Measurements from ENCODE around the gene CHN1. TPM values are rescaled to one million over a fixed set of nuclear protein-coding genes. Genes with fewer than 3 reads are reported as not detected.

CHN1 gene
- polyA plus RNA-seq, 4 donors = 18.4 to 29.8 (median 28.1) TPM

GRCh38 chr2:174776223-174776622 is 229.0 kb downstream of the CHN1 start:
- no peak for DNase-seq (ENCODE audit: low read depth in 4 of 4, low spot score in 3 of 4)

DNA sequence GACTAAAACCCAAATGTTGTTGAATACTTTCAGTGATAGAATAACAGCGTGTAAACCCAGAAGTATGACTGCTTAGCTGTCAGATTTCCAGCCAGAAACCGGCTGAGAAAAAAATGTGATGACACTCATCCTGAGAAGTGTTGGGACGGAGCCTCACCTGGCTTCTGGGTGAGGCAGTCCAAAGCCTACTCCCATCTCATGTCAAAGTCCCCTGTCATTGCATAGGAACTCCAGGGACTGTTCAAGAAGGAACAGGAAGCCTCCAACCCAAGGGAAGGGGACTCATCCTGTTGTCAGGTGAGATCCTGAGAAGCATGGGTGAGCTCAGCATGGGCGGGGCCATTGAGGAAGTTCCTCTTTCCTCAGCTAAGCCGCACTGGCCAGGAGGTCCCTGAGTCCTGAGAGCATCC is 229.6 kb downstream of the CHN1 start:
- no peak for DNase-seq (ENCODE audit: low read depth in 4 of 4, low spot score in 3 of 4)

GRCh38 chr2:174774886-174775285 is 230.3 kb downstream of the CHN1 start:
- no peak for DNase-seq (ENCODE audit: low read depth in 4 of 4, low spot score in 3 of 4)

DNA sequence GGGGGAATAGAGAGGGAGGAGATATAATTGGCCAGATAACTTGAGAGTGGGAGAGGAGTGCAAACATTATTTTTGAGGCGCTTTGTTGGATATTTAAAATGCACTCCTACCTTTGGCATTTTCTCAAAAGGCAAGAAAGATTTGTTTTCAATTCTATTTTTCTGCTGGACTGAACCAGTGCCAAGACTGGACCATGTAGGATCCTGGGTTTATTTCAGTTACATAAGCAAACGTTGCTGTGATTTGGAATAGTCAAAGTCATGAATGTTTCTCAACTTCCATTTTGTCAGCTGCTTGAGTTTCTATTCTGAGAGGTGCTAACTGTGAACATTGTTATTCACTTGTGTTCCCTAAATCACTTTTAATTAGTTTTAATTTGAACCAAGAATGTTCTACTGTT is 232.0 kb downstream of the CHN1 start:
- DNase-seq (ENCODE audit: low read depth in 4 of 4, low spot score in 3 of 4) = no peak

GRCh38 chr2:174772472-174772801 is 232.7 kb downstream of the CHN1 start:
- DNase-seq (ENCODE audit: low read depth in 4 of 4, low spot score in 3 of 4) = no peak

- DNase-seq (ENCODE audit: low read depth in 4 of 4, low spot score in 3 of 4) = peak in 2 of 4 donors; percentile 54 to 55
These were observed 233.3 kb downstream of the CHN1 start for GRCh38 chr2:174771631-174772471.

DNA sequence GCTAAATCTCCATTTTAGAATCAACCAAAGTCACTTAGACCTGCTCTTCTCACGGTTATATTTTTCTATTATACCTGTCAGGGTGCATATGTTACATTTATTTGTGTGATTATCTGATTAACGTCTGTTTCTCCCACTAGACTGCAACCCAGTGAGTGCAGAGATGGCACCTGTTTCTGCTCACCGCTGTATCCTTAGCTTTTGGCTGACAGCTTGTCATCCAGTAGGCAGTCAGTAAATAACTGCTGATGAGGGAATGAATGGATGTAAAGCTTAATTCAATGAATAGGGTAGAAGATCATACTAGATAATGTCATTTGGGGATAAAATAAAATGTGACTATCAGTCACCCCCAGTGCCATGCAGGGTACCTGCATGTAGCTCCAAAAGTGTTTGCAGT is 234.0 kb downstream of the CHN1 start:
- no peak for DNase-seq (ENCODE audit: low read depth in 4 of 4, low spot score in 3 of 4)

DNA sequence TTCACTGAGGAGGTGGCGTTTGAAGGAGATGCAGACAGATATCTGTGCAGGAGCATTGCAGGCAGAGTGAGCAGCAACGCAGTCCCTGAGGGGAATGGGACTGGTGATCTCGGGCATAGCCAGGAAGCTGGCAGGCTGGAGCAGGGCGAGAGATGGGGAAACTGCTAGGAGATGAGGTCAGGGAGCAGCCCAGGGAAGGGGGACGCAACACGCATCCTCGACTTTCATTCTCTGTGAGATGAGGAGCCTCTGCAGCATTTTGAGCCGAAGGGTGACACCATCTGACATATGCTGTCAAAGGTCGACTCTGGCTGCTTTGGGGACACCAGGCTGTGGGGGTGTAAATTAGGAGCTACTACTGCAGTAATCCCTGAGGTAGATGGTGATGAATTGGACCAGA is 236.6 kb downstream of the CHN1 start:
- no peak for DNase-seq (ENCODE audit: low read depth in 4 of 4, low spot score in 3 of 4)

GRCh38 chr2:174766271-174766670 is 238.9 kb downstream of the CHN1 start:
- no peak for DNase-seq (ENCODE audit: low read depth in 4 of 4, low spot score in 3 of 4)

GRCh38 chr2:174765576-174765975 is 239.6 kb downstream of the CHN1 start:
- no peak for DNase-seq (ENCODE audit: low read depth in 4 of 4, low spot score in 3 of 4)

- no peak for DNase-seq (ENCODE audit: low read depth in 4 of 4, low spot score in 3 of 4)
These were observed 240.6 kb downstream of the CHN1 start, which contains the start of gene CHRNA1 for GRCh38 chr2:174764280-174765255. CHRNA1 (minus strand) TSS chr2:174764472; CDS start chr2:174764394, 78 bp downstream.

- DNase-seq (ENCODE audit: low read depth in 4 of 4, low spot score in 3 of 4) = no peak
These were observed 241.4 kb downstream of the CHN1 start for GRCh38 chr2:174763780-174764179.

DNA sequence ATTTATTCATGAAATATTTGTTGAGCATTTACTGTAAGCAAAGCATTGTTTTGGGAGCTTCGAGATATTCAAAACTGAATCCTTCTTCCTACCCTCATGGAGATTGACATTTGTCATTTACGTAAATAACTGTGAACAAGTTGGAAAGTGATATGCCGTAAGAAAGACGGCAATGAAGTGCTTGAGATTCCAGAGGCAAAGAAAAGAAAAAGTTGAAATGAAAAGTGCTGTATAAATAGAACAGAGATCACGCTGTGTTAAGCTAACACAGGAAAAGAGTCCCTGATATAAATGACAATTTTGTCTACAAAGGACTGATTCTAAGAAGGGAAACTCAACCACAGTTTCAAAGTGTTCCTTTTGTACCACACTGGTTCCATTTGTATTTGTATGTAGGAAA is 242.7 kb downstream of the CHN1 start:
- no peak for DNase-seq (ENCODE audit: low read depth in 4 of 4, low spot score in 3 of 4)

- no peak for DNase-seq (ENCODE audit: low read depth in 4 of 4, low spot score in 3 of 4)
These were observed 243.3 kb downstream of the CHN1 start for GRCh38 chr2:174761837-174762236.

DNA sequence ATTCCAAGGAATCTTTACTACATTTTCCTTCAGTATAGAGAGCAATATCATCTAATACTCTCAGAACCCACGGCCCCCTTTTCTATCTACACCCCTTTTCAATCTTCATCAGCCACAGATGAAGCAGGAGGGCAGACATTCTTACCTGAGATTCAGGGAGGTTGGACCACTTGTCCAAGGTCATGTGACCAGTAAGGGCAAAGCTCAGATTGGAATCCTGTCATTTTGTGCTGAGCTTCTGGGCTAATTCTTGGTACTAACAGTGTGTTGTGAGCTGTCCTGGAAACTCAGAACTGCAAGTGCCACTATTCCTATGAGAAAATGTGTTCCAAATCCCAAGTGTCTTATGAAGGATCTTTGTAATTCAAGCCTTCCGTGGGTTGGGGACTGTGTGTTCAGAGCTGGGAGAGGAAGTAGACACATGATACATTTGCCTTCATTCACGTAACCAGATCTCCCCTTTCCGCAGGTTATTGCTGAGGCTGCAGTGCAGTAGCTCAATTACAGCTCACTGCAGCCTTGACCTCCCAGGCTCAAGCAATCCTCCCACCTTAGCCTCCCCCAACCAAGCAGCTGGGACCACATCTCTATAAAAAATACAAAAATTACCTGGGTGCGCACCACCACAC is 244.2 kb downstream of the CHN1 start:
- no peak for DNase-seq (ENCODE audit: low read depth in 4 of 4, low spot score in 3 of 4)

GRCh38 chr2:174759381-174760065 is 245.7 kb downstream of the CHN1 start:
- no peak for DNase-seq (ENCODE audit: low read depth in 4 of 4, low spot score in 3 of 4)

DNA sequence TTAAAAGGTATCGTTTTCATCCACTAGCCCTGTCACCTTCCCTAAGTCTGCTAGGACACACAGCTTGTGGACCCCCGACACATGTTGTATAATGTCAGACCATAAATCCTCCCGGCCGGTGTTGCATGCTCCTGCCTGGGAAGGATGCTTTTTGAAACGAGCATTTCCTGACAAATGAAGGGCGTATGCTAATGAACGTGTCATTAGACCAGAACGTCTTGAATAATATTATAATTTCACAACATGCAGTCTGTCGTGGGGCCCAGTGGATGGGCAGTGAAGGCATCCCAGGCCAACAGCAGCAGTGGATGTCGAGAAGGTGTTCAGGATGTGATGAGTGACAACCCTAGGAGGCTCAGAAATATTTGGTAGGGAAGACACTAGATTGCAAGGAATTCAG is 248.4 kb downstream of the CHN1 start:
- DNase-seq (ENCODE audit: low read depth in 4 of 4, low spot score in 3 of 4) = no peak

DNA sequence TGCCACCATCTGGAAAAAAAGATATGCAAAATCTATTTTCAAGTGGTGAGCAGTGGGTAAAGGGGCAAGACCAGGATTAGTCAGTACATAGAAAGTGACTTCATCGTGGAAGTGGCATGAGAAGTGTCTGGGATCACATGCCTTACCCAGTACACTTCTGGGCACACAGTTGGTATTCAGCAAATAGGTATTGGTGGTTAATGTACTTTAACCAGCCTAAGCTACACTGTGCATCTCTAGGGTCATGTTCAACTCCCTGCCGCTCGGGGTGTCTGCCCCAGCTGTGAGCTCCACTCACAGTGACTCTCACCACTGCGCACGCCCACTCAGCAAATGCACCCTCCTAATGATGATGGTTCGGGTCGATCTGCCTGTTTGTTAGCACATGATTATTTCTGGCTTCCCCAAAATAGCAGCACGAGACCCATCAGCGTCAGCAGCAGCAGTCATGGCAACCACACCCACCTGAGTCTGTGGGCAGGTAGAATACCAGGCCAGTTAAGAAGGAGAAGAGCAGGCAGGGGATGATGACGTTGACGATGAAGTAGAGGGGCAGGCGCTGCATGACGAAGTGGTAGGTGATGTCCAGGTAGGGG is 252.0 kb downstream of the CHN1 start:
- no peak for DNase-seq (ENCODE audit: low read depth in 4 of 4, low spot score in 3 of 4)

GRCh38 chr2:174752403-174753037 is 252.7 kb downstream of the CHN1 start:
- DNase-seq (ENCODE audit: low read depth in 4 of 4, low spot score in 3 of 4) = no peak

Measured in left renal pelvis (tissue), 4 donors.